Measurements from ENCODE around the gene AFF3. TPM values are rescaled to one million over a fixed set of nuclear protein-coding genes. Genes with fewer than 3 reads are reported as not detected.
A peak's percentile ranks its signal among the peaks of the same experiment; 100 is the strongest.

The AFF3 gene
- total RNA-seq, 1 experiment from 2014 or later: 0.42 TPM

- ChIA-PET CTCF (interaction anchor here (0.5 to 6.2 kb wide), 19 partner anchors 8 to 822 kb away, joined by 3 to 82 read pairs (median 4); no protein-coding TSS in a partner anchor), POLR2A (interaction anchor here (0.6 kb wide), 1 partner anchor 11 kb away, joined by 3 read pairs; no protein-coding TSS in a partner anchor)
- BruUV-seq (replicated peaks): no TSS peak
- no peak overlapping the region for H3K27ac Mint-ChIP-seq (ENCODE audit: low read depth, unreplicated experiment)
- H3K36me3 Mint-ChIP-seq (ENCODE audit: insufficient read depth, unreplicated experiment): no peaks in the 10 kb centered on the region
- no peaks in the 10 kb centered on the region for H3K4me1 Mint-ChIP-seq (ENCODE audit: insufficient read depth, unreplicated experiment)
- DNase-seq (ENCODE audit: unreplicated experiment): peak; percentile 76
- TF ChIP-seq CTCF (IDR thresholded peaks at IDR 0.05; ENCODE audit: unreplicated experiment): peak; percentile 96
- H3K4me3 Mint-ChIP-seq (ENCODE audit: unreplicated experiment): no peak overlapping the region
- intact Hi-C loops (cut with micrococcal nuclease): loop anchor here (1.0 to 2.0 kb wide), 6 partner anchors 168 to 822 kb away; no protein-coding TSS in a partner anchor
- peaks cover 26% of the 10 kb centered on the region for H3K27me3 Mint-ChIP-seq (ENCODE audit: insufficient read depth, unreplicated experiment)
- H3K9me3 Mint-ChIP-seq (ENCODE audit: unreplicated experiment): no peaks in the 10 kb centered on the region
These were observed 583.2 kb downstream of the AFF3 start for GRCh38 chr2:99559075-99559662.

DNA sequence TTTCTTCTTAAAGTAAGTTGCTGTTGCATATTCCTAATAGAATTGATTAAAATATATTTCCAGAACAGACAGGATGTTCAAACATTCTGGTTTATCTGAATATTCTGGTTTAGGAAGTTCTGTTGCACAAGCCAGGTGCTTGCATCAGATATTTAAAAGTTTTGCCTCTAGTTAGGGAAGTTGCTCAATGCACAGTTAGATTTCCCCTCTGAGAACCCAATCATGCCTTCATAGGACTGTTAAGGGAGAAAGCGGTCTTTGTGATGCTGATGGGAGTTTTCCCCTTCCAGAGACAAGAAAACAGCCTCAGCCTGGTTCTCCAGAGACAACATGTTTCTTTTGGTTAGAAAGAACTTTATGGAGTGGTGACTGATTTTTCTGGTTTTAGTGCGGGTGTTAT is 587.0 kb downstream of the AFF3 start:
- CTCF ChIA-PET: interaction anchor here (0.7 kb wide), 1 partner anchor 17 kb away, joined by 3 read pairs; no protein-coding TSS in a partner anchor
- BruUV-seq (replicated peaks): no TSS peak

DNA sequence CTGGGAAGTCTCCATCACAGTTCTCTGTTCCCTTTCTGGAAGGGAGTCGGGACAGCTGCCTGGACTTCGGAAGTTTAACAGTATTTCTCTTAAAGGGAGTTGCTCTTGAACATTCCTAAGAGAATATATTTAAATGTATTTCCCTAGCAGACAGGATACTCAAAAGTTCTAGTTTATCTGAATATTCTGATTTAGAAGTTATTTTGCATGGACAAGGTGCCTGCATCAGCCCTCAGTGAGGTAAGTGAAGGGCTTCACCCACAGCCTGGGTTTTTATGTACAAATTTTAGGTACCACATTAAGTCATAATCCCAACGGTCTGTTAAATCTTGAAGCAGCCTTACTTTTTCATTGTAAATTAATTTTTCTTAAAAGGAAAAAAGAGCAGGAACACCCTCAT is 587.5 kb downstream of the AFF3 start:
- H3K36me3 Mint-ChIP-seq (ENCODE audit: insufficient read depth, unreplicated experiment): no peaks in the 10 kb centered on the region
- TF ChIP-seq CTCF (IDR thresholded peaks at IDR 0.05; ENCODE audit: unreplicated experiment): no peak
- BruUV-seq (replicated peaks): no TSS peak
- peaks cover 33% of the 10 kb centered on the region for H3K27me3 Mint-ChIP-seq (ENCODE audit: insufficient read depth, unreplicated experiment)
- peaks cover 5% of the 10 kb centered on the region for H3K4me1 Mint-ChIP-seq (ENCODE audit: insufficient read depth, unreplicated experiment)
- H3K27ac Mint-ChIP-seq (ENCODE audit: low read depth, unreplicated experiment): no peak overlapping the region
- POLR2A ChIA-PET: no interaction called here
- no peaks in the 10 kb centered on the region for H3K9me3 Mint-ChIP-seq (ENCODE audit: unreplicated experiment)
- CTCF ChIA-PET: no interaction called here
- intact Hi-C loops (cut with micrococcal nuclease): no loop called here
- no peak for DNase-seq (ENCODE audit: unreplicated experiment)
- H3K4me3 Mint-ChIP-seq (ENCODE audit: unreplicated experiment): no peak overlapping the region

More for the DNA sequence above, 587.0 kb downstream of the AFF3 start:
- H3K9me3 Mint-ChIP-seq (ENCODE audit: unreplicated experiment): no peaks in the 10 kb centered on the region
- no peak overlapping the region for H3K27ac Mint-ChIP-seq (ENCODE audit: low read depth, unreplicated experiment)
- H3K4me1 Mint-ChIP-seq (ENCODE audit: insufficient read depth, unreplicated experiment): peaks cover 5% of the 10 kb centered on the region
- peaks cover 33% of the 10 kb centered on the region for H3K27me3 Mint-ChIP-seq (ENCODE audit: insufficient read depth, unreplicated experiment)
- peak; percentile 24 for DNase-seq (ENCODE audit: unreplicated experiment)
- intact Hi-C loops (cut with micrococcal nuclease): no loop called here
- POLR2A ChIA-PET: no interaction called here
- no peaks in the 10 kb centered on the region for H3K36me3 Mint-ChIP-seq (ENCODE audit: insufficient read depth, unreplicated experiment)
- TF ChIP-seq CTCF (IDR thresholded peaks at IDR 0.05; ENCODE audit: unreplicated experiment): no peak
- H3K4me3 Mint-ChIP-seq (ENCODE audit: unreplicated experiment): no peak overlapping the region

DNA sequence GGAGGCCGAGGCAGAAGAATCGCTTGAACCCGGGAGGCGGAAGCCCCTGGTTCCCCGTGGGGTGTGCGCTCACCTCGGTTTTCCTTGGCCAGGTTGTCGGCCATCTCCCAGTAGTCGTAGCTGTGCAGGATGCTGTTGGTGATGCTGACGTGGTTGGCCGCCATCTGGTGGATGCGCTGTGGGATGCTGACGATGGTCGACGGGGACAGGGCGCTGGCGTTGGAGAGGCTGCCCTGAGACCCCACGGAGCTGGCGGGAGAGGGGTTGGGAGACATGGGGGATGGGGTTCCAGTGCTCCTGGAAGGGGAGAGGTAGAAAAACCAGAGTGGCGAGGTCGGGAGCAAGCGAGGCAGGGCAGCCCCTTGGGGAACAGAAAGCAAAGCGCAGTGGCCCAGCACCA is 588.2 kb downstream of the AFF3 start:
- H3K36me3 Mint-ChIP-seq (ENCODE audit: insufficient read depth, unreplicated experiment): no peaks in the 10 kb centered on the region
- peaks cover 33% of the 10 kb centered on the region for H3K27me3 Mint-ChIP-seq (ENCODE audit: insufficient read depth, unreplicated experiment)
- H3K4me3 Mint-ChIP-seq (ENCODE audit: unreplicated experiment): no peak overlapping the region
- POLR2A ChIA-PET: no interaction called here
- CTCF ChIA-PET: no interaction called here
- TF ChIP-seq CTCF (IDR thresholded peaks at IDR 0.05; ENCODE audit: unreplicated experiment): no peak
- intact Hi-C loops (cut with micrococcal nuclease): no loop called here
- no peak overlapping the region for H3K27ac Mint-ChIP-seq (ENCODE audit: low read depth, unreplicated experiment)
- peaks cover 5% of the 10 kb centered on the region for H3K4me1 Mint-ChIP-seq (ENCODE audit: insufficient read depth, unreplicated experiment)
- no peaks in the 10 kb centered on the region for H3K9me3 Mint-ChIP-seq (ENCODE audit: unreplicated experiment)
- DNase-seq (ENCODE audit: unreplicated experiment): no peak
- BruUV-seq (replicated peaks): no TSS peak
